ENCODE data around the gene BSDC1.
A peak's percentile ranks its signal among the peaks of the same experiment; 100 is the strongest.
"Not testable (repeated sequence)": the region's sequence is repeated elsewhere in the genome, so short reads cannot be mapped to it uniquely, and the experiment has no call there.

Gene BSDC1, protein sequence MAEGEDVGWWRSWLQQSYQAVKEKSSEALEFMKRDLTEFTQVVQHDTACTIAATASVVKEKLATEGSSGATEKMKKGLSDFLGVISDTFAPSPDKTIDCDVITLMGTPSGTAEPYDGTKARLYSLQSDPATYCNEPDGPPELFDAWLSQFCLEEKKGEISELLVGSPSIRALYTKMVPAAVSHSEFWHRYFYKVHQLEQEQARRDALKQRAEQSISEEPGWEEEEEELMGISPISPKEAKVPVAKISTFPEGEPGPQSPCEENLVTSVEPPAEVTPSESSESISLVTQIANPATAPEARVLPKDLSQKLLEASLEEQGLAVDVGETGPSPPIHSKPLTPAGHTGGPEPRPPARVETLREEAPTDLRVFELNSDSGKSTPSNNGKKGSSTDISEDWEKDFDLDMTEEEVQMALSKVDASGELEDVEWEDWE

DNA sequence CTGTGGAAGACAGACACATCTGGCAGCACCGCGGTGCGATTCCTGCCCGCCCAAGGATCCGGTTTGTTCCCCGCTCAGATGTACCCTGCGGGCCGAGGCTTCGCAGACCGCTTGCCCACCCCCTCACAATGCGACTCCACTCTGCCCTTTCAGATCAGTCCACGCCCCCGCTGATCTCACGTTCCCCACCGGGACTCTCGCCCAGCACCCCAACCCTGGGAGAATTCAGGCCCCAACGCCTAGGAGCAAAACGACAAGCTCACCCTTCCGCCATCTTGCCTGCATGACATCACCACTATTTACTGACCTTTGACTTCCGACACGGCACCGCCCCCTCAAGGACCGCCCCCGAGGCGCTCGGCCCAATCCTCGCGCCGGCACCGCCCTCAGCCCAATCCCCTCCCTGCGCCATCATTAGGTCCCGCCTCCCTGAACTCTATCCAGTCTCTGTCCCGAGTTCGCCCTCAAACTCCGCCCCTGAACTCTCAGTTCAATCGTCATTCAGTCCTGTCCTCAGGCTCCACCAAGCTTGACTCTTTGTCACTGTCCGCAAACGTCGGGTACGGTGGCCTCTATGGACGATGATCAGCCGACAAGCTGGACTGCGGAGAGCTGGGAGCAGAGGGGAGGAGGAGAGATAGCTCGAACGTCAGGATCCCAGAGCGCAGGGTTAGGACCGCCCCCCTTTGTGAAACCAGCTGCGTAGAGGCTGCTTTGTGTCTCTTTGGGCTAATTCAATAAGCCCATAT lies at the start of gene BSDC1:
Gene BSDC1, minus strand, starts transcription at position 301 of the 749 bp plus-strand sequence. Its CDS starts 27 bp downstream, at position 274.
- DNase-seq: peak; percentile 90 to 100 (median 97)

DNA sequence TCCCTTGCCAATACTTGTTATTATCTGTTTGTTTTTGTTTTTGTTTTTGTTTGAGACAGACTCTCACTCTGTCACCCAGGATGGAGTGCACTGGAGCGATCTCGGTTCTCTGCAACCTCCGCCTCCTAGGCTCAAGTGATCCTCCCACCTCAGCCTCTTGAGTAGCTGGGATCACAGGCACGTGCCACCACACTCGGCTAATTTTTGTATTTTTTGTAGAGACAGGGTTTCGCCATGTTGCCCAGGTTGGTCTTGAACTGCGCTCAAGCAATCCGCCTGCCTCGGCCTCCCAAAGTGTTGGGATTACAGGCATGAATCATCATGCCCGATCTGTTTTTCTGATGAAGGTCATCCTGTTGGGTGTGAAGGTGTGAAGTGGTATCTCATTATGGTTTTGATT lies 47.2 kb upstream of the BSDC1 start:
- not testable (repeated sequence) for DNase-seq

DNA sequence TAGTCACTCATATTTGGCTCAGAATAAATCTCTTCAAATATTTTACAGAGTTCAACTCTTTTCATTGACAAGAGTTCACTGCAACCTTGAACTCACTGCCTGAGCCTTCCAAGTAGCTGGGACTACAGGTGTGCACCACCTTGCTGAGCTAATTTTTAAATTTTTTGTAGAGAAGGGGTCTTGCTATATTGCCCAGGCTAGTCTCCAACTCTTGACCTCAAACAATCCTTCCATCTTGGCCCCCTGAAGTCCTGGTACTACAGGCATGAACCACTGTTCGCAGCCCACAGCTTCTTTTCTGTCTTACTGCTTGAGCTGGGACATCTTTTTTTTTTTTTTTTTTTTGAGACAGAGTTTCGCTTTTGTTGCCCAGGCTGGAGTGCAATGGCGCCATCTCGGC lies 44.5 kb upstream of the BSDC1 start:
- DNase-seq: not testable (repeated sequence)

DNA sequence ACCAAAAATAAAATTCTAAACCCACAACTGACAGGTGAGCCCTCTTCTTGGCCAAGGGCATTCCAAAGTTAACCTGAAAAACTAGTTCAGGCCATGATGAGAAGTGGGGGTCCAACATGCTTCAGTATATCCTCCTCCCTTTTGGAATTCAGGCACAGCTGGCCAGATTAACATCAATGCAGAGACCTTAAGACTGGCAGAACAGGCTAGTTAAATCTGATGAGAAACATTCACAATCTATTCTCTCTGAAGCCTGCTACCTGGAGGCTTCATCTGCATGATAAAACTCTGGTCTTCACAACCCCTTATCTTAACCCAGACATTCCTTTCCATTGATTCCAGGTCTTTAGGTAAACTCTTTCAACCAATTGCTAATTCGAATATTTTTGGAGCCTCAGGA lies 43.9 kb upstream of the BSDC1 start:
- DNase-seq: no peak

DNA sequence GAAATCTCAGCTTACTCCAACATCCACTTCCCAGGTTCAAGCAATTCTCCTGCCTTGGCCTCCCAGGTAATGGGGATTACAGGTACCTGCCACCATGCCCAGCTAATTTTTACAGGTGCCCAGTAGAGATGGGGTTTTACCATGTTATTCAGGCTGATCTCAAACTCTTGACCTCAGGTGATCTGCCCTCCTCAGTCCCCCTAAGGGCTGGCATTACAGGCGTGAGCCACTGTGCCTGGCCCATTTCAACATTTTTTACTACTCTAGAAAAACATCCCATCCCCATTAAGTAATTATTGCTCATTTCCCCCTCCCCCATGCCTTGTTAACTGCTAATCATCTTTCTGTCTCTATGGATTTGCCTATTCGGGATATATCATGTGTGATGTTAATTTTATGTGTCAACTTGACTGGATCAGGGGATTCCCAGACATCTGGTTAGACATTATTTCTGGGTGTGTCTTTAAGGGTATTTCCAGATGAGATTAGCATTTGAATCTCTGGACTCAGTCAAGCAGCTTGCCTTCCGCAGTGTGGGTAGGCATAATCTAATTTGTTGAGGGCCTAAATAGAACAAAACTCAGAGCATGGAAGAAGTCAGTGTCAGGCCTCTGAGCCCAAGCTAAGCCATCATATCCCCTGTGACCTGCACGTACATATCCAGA lies 37.6 kb upstream of the BSDC1 start:
- DNase-seq: no peak

DNA sequence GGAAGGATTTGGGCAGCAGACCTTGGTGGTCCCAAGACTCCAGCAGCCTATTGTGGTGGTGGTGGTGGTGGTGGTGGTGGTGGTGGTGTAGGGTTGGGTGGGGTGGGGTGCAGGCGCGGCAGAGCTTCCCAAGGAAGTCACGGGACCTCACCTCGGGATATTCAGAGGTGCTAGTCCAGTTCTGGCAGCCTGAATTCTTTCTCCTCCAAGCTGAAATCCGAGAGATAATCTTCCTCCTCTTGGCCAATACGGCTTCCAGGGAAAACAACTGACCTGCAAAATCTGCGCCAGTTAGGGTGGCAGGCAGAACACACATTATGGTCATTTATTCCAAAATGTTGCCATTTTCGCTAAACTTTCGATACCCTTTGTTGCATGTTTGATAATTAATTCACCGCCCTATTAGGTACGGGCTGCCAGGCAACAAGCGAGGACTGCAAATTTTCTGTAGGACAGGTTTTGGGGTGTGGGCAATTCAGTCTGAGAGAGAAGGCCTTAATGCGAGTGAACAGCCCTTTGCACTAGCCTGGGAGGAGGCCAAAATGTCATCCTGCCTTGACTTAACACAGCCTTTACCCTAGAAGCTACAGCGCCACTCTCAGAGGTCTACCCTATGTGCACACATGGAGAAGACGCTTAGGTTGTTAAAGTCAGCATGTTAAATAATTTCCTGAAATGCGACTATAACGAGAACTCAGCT lies 33.2 kb upstream of the BSDC1 start:
- peak in 1 of 14 donors; percentile 40 for DNase-seq

DNA sequence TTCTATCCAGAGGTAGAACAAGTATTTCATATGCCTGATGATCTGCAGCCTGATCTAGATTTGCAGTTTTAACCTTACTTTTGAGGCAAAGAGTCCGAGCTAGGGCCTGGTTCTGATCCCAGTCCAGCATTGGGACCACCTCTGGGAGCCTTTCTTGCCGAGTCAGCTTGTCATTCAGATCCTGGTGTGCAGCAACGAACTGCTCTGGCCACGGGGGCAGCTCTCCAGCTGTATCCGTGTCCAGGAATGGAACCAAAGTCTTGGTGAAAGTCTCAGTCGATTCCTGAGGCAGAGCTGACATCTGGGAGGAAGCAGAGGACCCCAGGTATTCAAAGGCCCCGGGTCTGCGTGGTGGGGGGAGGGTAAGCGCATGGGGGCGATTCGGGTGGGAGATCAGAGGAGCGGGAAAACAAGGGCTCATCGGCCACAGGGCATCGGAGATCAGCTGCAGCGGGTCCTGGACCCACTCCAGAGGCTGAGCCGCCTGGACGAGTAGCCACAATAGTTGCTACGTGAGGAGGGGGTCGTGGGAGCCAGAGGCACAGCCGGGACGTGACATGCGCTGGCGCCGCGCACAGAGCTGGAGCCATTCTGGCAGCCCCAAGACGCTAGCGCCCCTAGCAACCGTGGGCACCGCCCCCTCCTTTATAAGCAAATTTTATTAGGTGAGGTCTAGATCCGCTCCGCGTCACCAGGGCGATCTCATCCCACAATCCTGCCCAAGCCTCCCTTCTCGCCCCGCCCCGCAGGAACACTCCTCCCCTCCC lies 32.4 kb upstream of the BSDC1 start:
- peak in 1 of 14 donors; percentile 40 for DNase-seq

DNA sequence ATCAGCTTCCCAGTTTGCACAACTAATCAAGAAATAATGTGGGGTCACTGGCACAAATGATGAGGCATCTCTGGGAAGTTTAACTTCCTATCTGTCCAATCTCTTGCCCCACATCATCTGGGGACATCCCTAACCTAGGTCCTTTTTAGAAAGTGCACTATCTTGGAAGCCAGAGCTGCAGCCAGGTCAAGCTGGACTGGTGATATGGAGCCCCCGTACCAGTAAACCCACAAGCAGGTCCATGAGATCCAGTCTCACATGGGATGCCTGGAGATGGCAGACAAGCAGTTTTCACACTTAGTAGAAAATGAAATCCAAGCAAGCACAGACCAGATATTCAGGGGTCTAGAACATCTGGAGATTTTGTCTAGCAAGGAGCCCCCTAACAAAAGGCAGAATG lies 27.5 kb upstream of the BSDC1 start:
- DNase-seq: no peak

DNA sequence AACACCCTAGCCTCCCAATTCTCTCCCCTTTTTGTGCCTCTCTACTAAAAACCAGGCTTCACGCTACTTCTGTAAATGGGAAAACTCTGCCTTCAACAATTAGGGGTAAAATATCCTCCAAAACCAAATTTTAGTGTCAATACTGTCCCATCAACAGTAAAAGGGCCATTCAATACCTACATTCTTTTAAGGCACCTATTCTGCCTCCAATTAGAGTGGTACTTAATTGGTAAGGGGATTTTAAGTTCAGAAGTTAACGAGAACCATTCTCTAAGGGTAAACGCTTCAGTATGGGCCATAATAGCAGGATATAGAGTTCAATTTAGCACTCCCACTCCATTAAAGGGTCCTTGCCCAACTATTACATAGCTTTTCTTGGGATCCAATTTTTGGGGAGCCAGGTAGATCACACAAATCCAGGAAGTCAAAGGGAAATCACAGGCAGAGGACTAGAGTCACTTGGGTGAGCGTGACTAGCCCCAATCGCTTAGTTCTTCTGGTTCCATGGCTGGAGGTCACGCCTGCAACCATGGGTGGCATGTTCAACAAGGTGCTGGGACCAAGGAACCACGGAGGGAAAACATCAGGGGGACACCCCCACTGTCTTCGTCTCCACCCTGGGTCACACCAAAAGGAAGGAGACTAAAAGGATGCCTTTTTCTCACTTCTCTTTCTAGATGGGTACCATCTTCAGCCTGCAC lies 20.1 kb upstream of the BSDC1 start:
- no peak for DNase-seq

DNA sequence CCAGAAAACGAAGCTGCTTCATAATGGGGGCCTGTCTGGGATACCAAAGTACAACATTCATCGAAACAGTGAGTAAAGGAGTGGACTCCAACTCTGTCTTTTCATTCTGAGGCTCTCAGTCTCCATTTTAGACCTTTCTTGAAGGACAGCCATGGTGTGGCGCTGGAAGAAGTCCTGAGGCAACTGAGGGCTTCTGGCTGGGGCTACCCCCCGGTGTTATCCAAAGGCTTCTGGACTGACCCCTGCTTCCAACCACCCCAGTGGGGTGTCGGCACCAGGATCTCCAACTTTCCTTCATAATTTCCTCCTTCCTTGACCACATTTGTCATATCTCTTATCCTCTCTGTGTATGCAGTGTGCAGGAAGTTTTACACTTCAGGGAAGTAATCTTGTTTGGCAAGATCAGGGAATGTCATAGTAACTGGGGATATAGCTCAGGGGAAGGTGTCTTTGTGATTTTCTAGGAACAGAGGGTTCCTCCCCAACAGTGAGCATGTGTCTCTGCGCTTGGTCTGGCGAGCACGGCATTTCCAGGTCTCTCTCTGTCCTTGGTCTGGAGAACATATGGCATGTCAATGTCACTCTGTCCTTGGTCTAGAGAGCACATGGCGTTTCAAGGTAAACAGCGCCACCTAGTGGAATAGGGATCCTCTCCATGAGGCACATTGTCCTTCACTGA lies 19.4 kb upstream of the BSDC1 start:
- DNase-seq: peak in 7 of 14 donors; percentile 2 to 73 (median 24)

DNA sequence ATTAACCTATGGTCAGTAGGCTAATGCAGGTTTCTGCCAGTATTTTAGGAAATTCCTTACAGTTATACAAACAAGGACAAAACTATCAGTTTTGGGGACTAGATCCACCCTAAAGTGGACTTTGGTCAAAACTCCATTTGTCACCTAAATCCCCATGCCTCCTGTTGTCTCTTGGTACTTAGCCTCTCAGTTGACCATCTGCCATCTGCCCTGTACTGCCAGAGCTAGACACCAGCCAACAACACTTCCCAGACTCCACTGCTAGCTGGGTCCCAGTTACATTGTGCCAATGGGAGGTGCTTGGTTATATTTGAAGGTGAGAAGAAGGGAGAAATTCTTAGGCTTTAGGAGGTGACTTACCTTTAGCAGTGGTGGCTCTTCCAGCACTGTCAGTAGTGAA lies 17.0 kb upstream of the BSDC1 start:
- DNase-seq: peak in 1 of 14 donors; percentile 90

DNA sequence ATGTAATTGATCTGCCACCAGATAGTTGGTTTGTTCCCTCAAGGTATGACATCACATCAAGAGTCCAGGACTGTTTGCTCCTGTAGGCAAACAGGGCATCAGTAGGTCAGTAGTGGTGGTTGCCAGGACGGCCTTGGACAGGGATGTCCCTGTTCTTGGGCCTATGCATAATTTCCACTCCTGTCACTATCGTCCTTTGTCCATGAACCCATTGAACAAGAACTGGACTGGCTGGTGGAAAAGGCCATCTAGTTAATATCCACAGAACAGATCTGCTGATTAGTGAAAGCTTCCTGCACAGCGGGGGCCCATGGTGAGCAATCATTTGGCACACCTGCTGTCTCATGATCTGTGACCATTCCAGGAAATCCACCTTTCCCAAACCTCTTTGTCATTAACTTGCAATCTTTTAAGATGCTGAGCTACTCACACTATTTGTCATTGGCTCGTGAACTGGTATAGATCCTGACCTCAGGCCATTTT lies 12.4 kb upstream of the BSDC1 start:
- peak in 1 of 14 donors; percentile 19 for DNase-seq

DNA sequence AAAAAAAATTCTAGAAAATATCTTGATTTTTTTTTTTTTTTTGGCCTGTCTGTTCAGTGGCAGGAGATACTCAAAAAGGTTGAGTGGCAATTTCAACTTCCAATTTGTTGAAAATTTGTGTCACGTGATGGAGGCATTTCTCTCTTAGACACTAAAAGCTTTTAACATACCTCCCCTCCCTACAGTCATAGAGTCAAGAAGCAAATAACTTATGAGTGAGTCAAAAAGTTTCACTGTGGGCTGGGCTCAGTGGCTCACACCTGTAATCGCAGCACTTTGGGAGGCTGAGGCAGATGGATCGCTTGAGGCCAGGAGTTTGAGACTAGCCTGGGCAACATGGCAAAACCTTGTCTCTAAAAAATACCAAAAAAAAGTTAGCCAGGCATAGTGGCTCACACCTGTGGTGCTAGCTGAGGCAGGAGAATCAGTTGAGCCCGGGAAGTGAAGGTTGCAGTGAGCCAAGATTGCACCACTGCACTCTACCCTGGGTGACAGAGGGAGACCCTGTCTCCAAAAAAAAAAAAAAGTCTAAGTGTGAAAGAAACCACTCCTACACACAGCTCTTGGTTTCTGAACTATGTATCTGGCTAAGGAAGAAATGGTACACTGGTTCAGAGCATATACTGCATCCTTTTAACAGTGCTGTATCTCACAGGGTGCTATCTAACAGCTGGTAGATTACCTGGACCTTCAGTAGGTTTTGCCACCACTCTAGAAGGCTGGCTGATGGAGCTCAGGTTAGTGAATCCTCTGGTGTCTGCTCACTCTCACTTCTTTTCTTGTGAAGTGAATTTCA lies 11.6 kb upstream of the BSDC1 start:
- no peak for DNase-seq

DNA sequence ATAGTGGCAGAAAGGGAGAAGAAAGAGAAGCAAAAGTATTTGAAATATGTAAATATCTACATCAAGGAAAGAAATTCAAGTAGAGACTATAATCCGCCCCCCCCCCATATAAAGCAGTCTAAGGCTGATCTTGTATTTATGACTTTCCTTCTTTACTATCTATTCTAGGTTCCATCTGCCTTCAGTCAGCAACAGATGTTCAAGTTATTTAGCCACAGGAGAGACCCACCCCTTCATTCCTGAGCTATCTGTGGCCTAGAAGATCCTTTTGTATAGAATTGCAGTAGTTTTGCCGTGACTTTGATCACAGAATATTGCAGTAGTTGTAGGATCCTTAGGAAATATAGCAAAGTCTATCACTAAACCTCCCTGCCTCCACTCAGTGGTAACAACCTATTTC lies 10.7 kb upstream of the BSDC1 start:
- DNase-seq: no peak

DNA sequence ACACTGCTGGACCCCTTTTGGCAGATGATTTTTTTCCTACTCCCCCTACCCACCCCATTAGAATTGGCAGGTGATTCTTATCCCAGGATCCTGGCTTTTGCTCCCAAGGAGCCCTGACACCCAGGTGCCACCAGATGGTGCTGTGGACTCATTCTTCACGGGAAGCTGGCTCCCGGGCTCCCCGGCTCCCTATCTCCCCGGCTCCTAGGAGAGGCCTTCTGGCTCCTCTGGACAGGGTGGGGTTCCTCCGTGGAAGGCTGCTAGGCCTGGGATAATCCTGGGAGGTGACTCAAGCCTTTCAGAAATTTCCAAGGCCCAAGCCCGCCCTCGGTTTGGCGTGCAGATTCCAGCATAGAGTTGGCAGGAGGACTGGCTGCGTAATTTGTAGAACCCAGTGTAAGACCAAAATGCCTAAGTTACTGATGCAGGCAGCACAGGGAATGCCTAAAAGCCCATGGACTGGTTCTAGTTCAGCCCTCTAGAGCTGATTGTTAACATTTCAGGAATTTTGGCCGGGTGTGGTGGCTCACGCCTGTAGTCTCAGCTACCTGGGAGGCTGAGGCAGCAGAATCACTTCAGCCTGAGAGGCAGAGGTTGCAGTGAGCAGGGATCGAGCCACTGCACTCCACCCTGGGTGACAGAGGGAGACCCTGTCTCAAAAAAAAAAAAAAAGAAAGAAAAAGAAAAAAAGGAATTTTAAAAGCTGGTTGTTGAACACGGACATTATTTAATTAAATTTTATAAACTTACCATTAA lies 6.8 kb upstream of the BSDC1 start:
- peak in 13 of 14 donors; percentile 20 to 78 (median 59) for DNase-seq

DNA sequence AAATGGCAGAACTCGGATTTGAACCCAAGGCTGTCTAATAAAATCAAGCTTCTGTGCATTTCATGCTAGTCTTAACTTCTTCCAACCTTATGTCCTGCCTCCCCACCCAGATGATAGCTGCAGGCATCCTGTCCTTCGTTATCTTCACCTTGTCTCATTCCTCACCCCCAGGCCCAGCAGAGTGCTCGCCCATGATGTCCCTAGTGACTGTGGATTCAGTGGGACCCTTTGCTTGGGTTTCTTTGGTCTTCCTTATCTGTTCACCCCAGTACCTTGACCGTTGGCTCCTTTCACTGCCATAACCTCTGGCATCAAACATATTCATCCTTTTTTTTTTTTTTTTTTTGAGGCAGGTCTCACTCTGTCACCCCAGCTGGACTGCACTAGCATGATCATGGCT lies 5.6 kb upstream of the BSDC1 start:
- DNase-seq: no peak

DNA sequence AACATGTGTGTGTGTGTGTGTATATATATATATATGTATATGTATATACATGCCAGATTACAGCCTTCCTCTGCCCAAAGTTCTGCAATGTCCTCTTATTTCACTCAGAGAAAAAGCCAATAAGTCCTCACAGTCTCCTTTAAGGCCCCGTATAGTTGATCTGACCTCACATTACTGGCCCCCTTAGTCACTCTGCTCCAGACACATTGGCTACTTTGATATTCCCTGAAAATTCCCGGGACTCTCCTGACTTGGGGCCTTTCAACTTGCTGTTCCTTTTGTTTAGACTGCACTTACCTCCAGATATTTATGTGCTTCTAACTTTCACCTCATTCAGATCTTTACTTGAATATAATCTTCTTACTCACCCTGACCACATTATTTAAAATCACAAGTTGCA lies 4.2 kb upstream of the BSDC1 start:
- no peak for DNase-seq

DNA sequence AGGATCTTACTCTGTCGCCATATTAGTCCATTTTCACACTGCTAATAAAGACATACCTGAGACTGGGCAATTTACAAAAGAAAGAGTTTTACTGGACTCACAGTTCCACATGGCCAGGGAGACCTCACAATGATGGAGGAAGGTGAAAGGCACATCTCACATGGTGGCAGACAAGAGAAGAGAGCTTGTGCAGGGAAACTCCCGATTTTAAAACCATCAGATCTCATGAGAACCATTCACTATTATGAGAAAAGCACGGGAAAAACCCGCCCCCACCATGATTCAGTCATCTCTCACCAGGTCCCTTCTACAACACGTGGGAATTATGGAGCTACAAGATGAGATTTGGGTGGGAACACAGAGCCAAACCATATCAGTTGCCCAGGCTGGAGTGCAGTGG lies 2.3 kb upstream of the BSDC1 start:
- not testable (repeated sequence) for DNase-seq

Measured in C1 segment of cervical spinal cord (tissue), 14 donors.